ENCODE measurements around the gene COCH. TPM values are rescaled to one million over a fixed set of nuclear protein-coding genes. Genes with fewer than 3 reads are reported as not detected.
"Not testable (repeated sequence)": the region's sequence is repeated elsewhere in the genome, so short reads cannot be mapped to it uniquely, and the experiment has no call there.

The COCH gene
- total and polyA plus RNA-seq, 2 donors (not counting 1 experiment from before 2014, with no cell fraction given), result 24.5 to 25.7 TPM

- H3K9me3 ChIP-seq (ENCODE audit: control extremely low read depth in 1 of 3, control insufficient read depth in 2 of 3, insufficient read depth in 1 of 3, low read length in 2 of 3), result no peaks in the 10 kb centered on the region
- ATAC-seq (ENCODE audit: low read depth) (no peak), DNase-seq (no peak)
- H3K79me2 ChIP-seq (ENCODE audit: control insufficient read depth, insufficient read depth, low read length), result no peaks in the 10 kb centered on the region
- H3K27ac ChIP-seq (ENCODE audit: low read length in 2 of 2), result no peak overlapping the region
- H4K20me1 ChIP-seq (ENCODE audit: control insufficient read depth, insufficient read depth, low read length, poor library complexity, severe bottlenecking), result no peaks in the 10 kb centered on the region
- peaks cover 1 to 21% of the 10 kb centered on the region in 2 experiments for H3K36me3 ChIP-seq (replicated peaks in 1 of 2; ENCODE audit: control extremely low read depth in 1 of 2, control insufficient read depth in 1 of 2, extremely low read depth in 1 of 2, insufficient read depth in 2 of 2, low read length in 1 of 2)
- POLR2A ChIA-PET, result no interaction called here
- TF ChIP-seq, protein P1, sequence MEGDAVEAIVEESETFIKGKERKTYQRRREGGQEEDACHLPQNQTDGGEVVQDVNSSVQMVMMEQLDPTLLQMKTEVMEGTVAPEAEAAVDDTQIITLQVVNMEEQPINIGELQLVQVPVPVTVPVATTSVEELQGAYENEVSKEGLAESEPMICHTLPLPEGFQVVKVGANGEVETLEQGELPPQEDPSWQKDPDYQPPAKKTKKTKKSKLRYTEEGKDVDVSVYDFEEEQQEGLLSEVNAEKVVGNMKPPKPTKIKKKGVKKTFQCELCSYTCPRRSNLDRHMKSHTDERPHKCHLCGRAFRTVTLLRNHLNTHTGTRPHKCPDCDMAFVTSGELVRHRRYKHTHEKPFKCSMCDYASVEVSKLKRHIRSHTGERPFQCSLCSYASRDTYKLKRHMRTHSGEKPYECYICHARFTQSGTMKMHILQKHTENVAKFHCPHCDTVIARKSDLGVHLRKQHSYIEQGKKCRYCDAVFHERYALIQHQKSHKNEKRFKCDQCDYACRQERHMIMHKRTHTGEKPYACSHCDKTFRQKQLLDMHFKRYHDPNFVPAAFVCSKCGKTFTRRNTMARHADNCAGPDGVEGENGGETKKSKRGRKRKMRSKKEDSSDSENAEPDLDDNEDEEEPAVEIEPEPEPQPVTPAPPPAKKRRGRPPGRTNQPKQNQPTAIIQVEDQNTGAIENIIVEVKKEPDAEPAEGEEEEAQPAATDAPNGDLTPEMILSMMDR (IDR thresholded peaks at IDR 0.05), result no peak
- no peak for TF ChIP-seq EZH2 (IDR thresholded peaks at IDR 0.05; ENCODE audit: borderline replicate concordance, insufficient read depth, low read depth, low read length, poor library complexity, severe bottlenecking)
- Mint-ChIP-seq H3K27me3 (no peaks in the 10 kb centered on the region), H3K27ac (no peak overlapping the region), H3K4me3 (no peak overlapping the region), H3K4me1 (peaks cover 2% of the 10 kb centered on the region), H3K9me3 (ENCODE audit: insufficient read depth) (no peaks in the 10 kb centered on the region)
- intact Hi-C loops (cut with micrococcal nuclease), result no loop called here
- no peak overlapping the region for H3K4me3 ChIP-seq (ENCODE audit: control extremely low read depth in 1 of 5, extremely low read depth in 1 of 5, insufficient read depth in 1 of 5, low read depth in 2 of 5, low read length in 4 of 5)
- H3K27me3 ChIP-seq (replicated peaks in 1 of 4; ENCODE audit: control extremely low read depth in 1 of 4, control insufficient read depth in 3 of 4, insufficient read depth in 4 of 4, low read length in 3 of 4), result no peaks in the 10 kb centered on the region
- WGBS (ENCODE audit: insufficient coverage), result 100% methylated on average over 1 of the region's 4 CpGs
- no peak overlapping the region for H3K9ac ChIP-seq (ENCODE audit: low read length)
- H3K4me1 ChIP-seq (ENCODE audit: control insufficient read depth in 2 of 2, insufficient read depth in 2 of 2, low read length in 2 of 2), result no peaks in the 10 kb centered on the region
- CTCF ChIA-PET, result interaction anchor here (0.6 to 0.7 kb wide), 2 partner anchors 86 to 272 kb away, joined by 3 to 4 read pairs; no protein-coding TSS in a partner anchor
- H2AFZ ChIP-seq (ENCODE audit: insufficient read depth, low read depth, low read length, poor library complexity, severe bottlenecking), result no peak overlapping the region
- no peak overlapping the region for H3K4me2 ChIP-seq (replicated peaks; ENCODE audit: low read depth, low read length, poor library complexity, severe bottlenecking)
Measured at GRCh38 chr14:30894923-30895515, 20.7 kb downstream of the COCH start.

GRCh38 chr14:30896435-30896834, 22.1 kb downstream of the COCH start:
- Histone ChIP-seq H3K4me3 (ENCODE audit: control extremely low read depth in 1 of 5, extremely low read depth in 1 of 5, insufficient read depth in 1 of 5, low read depth in 2 of 5, low read length in 4 of 5) (no peak overlapping the region), H3K79me2 (ENCODE audit: control insufficient read depth, insufficient read depth, low read length) (no peaks in the 10 kb centered on the region), H2AFZ (ENCODE audit: insufficient read depth, low read depth, low read length, poor library complexity, severe bottlenecking) (no peak overlapping the region), H3K9me3 (ENCODE audit: control extremely low read depth in 1 of 3, control insufficient read depth in 2 of 3, insufficient read depth in 1 of 3, low read length in 2 of 3) (no peaks in the 10 kb centered on the region), H3K27ac (ENCODE audit: low read length in 2 of 2) (no peak overlapping the region), H3K4me2 (replicated peaks; ENCODE audit: low read depth, low read length, poor library complexity, severe bottlenecking) (no peak overlapping the region), H3K4me1 (ENCODE audit: control insufficient read depth in 2 of 2, insufficient read depth in 2 of 2, low read length in 2 of 2) (no peaks in the 10 kb centered on the region), H3K36me3 (replicated peaks in 1 of 2; ENCODE audit: control extremely low read depth in 1 of 2, control insufficient read depth in 1 of 2, extremely low read depth in 1 of 2, insufficient read depth in 2 of 2, low read length in 1 of 2) (peaks cover 1 to 30% of the 10 kb centered on the region in 2 experiments), H4K20me1 (ENCODE audit: control insufficient read depth, insufficient read depth, low read length, poor library complexity, severe bottlenecking) (no peaks in the 10 kb centered on the region), H3K9ac (ENCODE audit: low read length) (no peak overlapping the region), H3K27me3 (replicated peaks in 1 of 4; ENCODE audit: control extremely low read depth in 1 of 4, control insufficient read depth in 3 of 4, insufficient read depth in 4 of 4, low read length in 3 of 4) (no peaks in the 10 kb centered on the region)
- Mint-ChIP-seq H3K4me1 (peaks cover 2% of the 10 kb centered on the region), H3K4me3 (no peak overlapping the region), H3K27ac (no peak overlapping the region), H3K27me3 (no peaks in the 10 kb centered on the region), H3K9me3 (ENCODE audit: insufficient read depth) (no peaks in the 10 kb centered on the region)
- TF ChIP-seq EZH2 (IDR thresholded peaks at IDR 0.05; ENCODE audit: borderline replicate concordance, insufficient read depth, low read depth, low read length, poor library complexity, severe bottlenecking), result no peak
- TF ChIP-seq, protein P1 (IDR thresholded peaks at IDR 0.05), result no peak
- ATAC-seq (ENCODE audit: low read depth) (no peak), DNase-seq (no peak)
- POLR2A ChIA-PET, result no interaction called here
- CTCF ChIA-PET, result no interaction called here
- intact Hi-C loops (cut with micrococcal nuclease), result no loop called here

GRCh38 chr14:30897121-30897520, 22.8 kb downstream of the COCH start:
- DNase-seq; H3K27me3 Mint-ChIP-seq; H4K20me1 ChIP-seq (ENCODE audit: control insufficient read depth, insufficient read depth, low read length, poor library complexity, severe bottlenecking); intact Hi-C loops (cut with micrococcal nuclease); H3K27me3 ChIP-seq (replicated peaks in 1 of 4; ENCODE audit: control extremely low read depth in 1 of 4, control insufficient read depth in 3 of 4, insufficient read depth in 4 of 4, low read length in 3 of 4); H3K79me2 ChIP-seq (ENCODE audit: control insufficient read depth, insufficient read depth, low read length); H3K4me1 ChIP-seq (ENCODE audit: control insufficient read depth in 2 of 2, insufficient read depth in 2 of 2, low read length in 2 of 2); H2AFZ ChIP-seq (ENCODE audit: insufficient read depth, low read depth, low read length, poor library complexity, severe bottlenecking); POLR2A ChIA-PET; CTCF ChIA-PET; H3K4me3 Mint-ChIP-seq; ATAC-seq (ENCODE audit: low read depth); H3K4me2 ChIP-seq (replicated peaks; ENCODE audit: low read depth, low read length, poor library complexity, severe bottlenecking); H3K27ac ChIP-seq (ENCODE audit: low read length in 2 of 2); H3K4me1 Mint-ChIP-seq; H3K9me3 ChIP-seq (ENCODE audit: control extremely low read depth in 1 of 3, control insufficient read depth in 2 of 3, insufficient read depth in 1 of 3, low read length in 2 of 3); H3K9me3 Mint-ChIP-seq (ENCODE audit: insufficient read depth); H3K9ac ChIP-seq (ENCODE audit: low read length); H3K27ac Mint-ChIP-seq; H3K4me3 ChIP-seq (ENCODE audit: control extremely low read depth in 1 of 5, extremely low read depth in 1 of 5, insufficient read depth in 1 of 5, low read depth in 2 of 5, low read length in 4 of 5): not testable (repeated sequence)
- peaks cover 1 to 32% of the 10 kb centered on the region in 2 experiments for H3K36me3 ChIP-seq (replicated peaks in 1 of 2; ENCODE audit: control extremely low read depth in 1 of 2, control insufficient read depth in 1 of 2, extremely low read depth in 1 of 2, insufficient read depth in 2 of 2, low read length in 1 of 2)
- no CpG with 5 or more reads among the region's 3 CpGs for WGBS (ENCODE audit: insufficient coverage)
